CD4-positive, alpha-beta T cell treated with Interleukin-4 for 4 hours (primary cell): ENCODE measurements around the gene PHOSPHO2.

Experiments used
- DNase-seq: peaks from one replicate; pipeline ENCODE4 v3.0.0-alpha.2; 2020

The PHOSPHO2 gene

GRCh38 chr2:169694113-169694893 lies at the start of gene PHOSPHO2, which contains the start of gene CFAP210:
PHOSPHO2 (plus strand) TSS chr2:169694469; CDS start chr2:169700972, 6,503 bp downstream.
CFAP210 (minus strand) TSS chr2:169694405; CDS start chr2:169694327, 78 bp downstream.
- peak; percentile 98 for DNase-seq

GRCh38 chr2:169647496-169647895 lies 46.8 kb upstream of the PHOSPHO2 start:
- no peak for DNase-seq

GRCh38 chr2:169649278-169649677 lies 45.0 kb upstream of the PHOSPHO2 start:
- no peak for DNase-seq

GRCh38 chr2:169653636-169654035 lies 40.6 kb upstream of the PHOSPHO2 start:
- no peak for DNase-seq

- DNase-seq: no peak
Measured at GRCh38 chr2:169656164-169656563, 38.1 kb upstream of the PHOSPHO2 start.

- no peak for DNase-seq
Measured at GRCh38 chr2:169658877-169659276, 35.4 kb upstream of the PHOSPHO2 start.

- DNase-seq: no peak
Measured at GRCh38 chr2:169659320-169659719, 34.9 kb upstream of the PHOSPHO2 start.

- no peak for DNase-seq
Measured at GRCh38 chr2:169661265-169661664, 33.0 kb upstream of the PHOSPHO2 start.

- no peak for DNase-seq
Measured at GRCh38 chr2:169662744-169663143, 31.5 kb upstream of the PHOSPHO2 start.

GRCh38 chr2:169663247-169663646 lies 31.0 kb upstream of the PHOSPHO2 start:
- DNase-seq: no peak

- no peak for DNase-seq
Measured at GRCh38 chr2:169664600-169664977, 29.7 kb upstream of the PHOSPHO2 start.

GRCh38 chr2:169664978-169665930 lies 29.0 kb upstream of the PHOSPHO2 start:
- no peak for DNase-seq

GRCh38 chr2:169667583-169667982 lies 26.7 kb upstream of the PHOSPHO2 start:
- DNase-seq: no peak

GRCh38 chr2:169670215-169670651 lies 24.0 kb upstream of the PHOSPHO2 start:
- no peak for DNase-seq

- no peak for DNase-seq
Measured at GRCh38 chr2:169670937-169671336, 23.3 kb upstream of the PHOSPHO2 start.

GRCh38 chr2:169672406-169672805 lies 21.9 kb upstream of the PHOSPHO2 start:
- DNase-seq: no peak

GRCh38 chr2:169673106-169673505 lies 21.2 kb upstream of the PHOSPHO2 start:
- no peak for DNase-seq

GRCh38 chr2:169673921-169674320 lies 20.3 kb upstream of the PHOSPHO2 start:
- no peak for DNase-seq

GRCh38 chr2:169676357-169676756 lies 17.9 kb upstream of the PHOSPHO2 start:
- no peak for DNase-seq

GRCh38 chr2:169676850-169677249 lies 17.4 kb upstream of the PHOSPHO2 start:
- no peak for DNase-seq

- peak; percentile 62 for DNase-seq
Measured at GRCh38 chr2:169683054-169683424, 11.2 kb upstream of the PHOSPHO2 start.

GRCh38 chr2:169683425-169684134 lies 10.7 kb upstream of the PHOSPHO2 start:
- peak; percentile 6 for DNase-seq

- DNase-seq: no peak
Measured at GRCh38 chr2:169684135-169684565, 10.1 kb upstream of the PHOSPHO2 start.
